Measurements from ENCODE around the gene MCTP2. TPM values are rescaled to one million over a fixed set of nuclear protein-coding genes. Genes with fewer than 3 reads are reported as not detected.

MCTP2 gene
- total and polyA plus RNA-seq, 9 of the 15 experiments (the other 6 are each of a cell fraction or from before 2014, with no cell fraction given): 0.07 TPM; not detected in 8

DNA sequence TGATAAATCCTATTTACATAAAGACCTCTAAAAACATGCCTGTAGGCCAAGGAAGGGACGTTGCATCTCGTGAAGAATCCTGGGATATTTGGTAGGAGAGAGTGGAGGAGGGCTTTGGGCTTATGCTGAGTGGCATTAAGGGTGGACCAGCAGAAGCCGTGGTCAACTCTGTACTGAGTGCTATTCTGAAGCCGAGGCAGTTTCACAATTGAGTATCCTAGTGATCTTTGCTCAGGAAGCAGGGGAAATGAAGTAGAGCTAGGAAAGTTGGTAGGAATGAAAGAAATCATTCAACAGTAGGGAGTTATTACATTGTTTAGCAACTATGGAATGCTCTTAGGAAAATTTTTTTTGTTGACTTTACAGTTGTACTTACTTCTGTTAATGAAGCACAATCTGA lies 24.2 kb downstream of the MCTP2 start:
- no peak for ATAC-seq
- in situ Hi-C loops (cut with MboI) (no loop called here), intact Hi-C loops (cut with micrococcal nuclease) (no loop called here)
- H3K9me3 ChIP-seq (replicated peaks; ENCODE audit: control insufficient read depth, insufficient read depth, low read depth, low read length): no peaks in the 10 kb centered on the region
- no peak overlapping the region for H2AFZ ChIP-seq (ENCODE audit: low read depth, low read length)
- ChIA-PET CTCF (ENCODE audit: low intra/inter-chr PET ratio) (no interaction called here), POLR2A (no interaction called here)
- H3K4me1 ChIP-seq (replicated peaks in 1 of 2; ENCODE audit: control insufficient read depth in 2 of 2, insufficient read depth in 2 of 2, low read length in 2 of 2): no peaks in the 10 kb centered on the region
- H3K9me1 ChIP-seq (ENCODE audit: control insufficient read depth, insufficient read depth, low read length): no peaks in the 10 kb centered on the region
- no peak for FAIRE-seq
- TF ChIP-seq HEY1 (CRISPR knock-in tag; IDR thresholded peaks at IDR 0.05; ENCODE audit: borderline replicate concordance) (no peak), CBX5 (IDR thresholded peaks at IDR 0.05; ENCODE audit: borderline replicate concordance, low read depth) (no peak), PHF20 (IDR thresholded peaks at IDR 0.05; ENCODE audit: partially characterized antibody) (no peak), ZNF263 (CRISPR knock-in tag; IDR thresholded peaks at IDR 0.05; ENCODE audit: borderline replicate concordance) (no peak), HDGF (IDR thresholded peaks at IDR 0.05) (no peak), ZNF780A (CRISPR knock-in tag; IDR thresholded peaks at IDR 0.05) (no peak), PTRF (tag; IDR thresholded peaks at IDR 0.05) (no peak), HDAC8 (tag; IDR thresholded peaks at IDR 0.05) (no peak), MCM2 (IDR thresholded peaks at IDR 0.05; ENCODE audit: low read depth) (no peak), GATAD2A (IDR thresholded peaks at IDR 0.05) (no peak), CBFA2T2 (conservative IDR thresholded peaks at IDR 0.05) (no peak), L3MBTL2 (IDR thresholded peaks at IDR 0.05) (no peak)
- WGBS (ENCODE audit: insufficient coverage, low coverage, missing lambda C conversion rate): 0% methylated on average over 4 of the region's 4 CpGs
- no peak overlapping the region for H3K9ac ChIP-seq (ENCODE audit: insufficient read depth in 1 of 2, low read depth in 2 of 2, low read length in 2 of 2)
- no peaks in the 10 kb centered on the region for H3K79me2 ChIP-seq (ENCODE audit: control insufficient read depth, insufficient read depth, low read length)
- BruUV-seq (replicated peaks): no TSS peak
- no peaks in the 10 kb centered on the region for H4K20me1 ChIP-seq (replicated peaks; ENCODE audit: control insufficient read depth, insufficient read depth, low read length)
- H3K4me3 ChIP-seq: no peak overlapping the region
- no peak overlapping the region for H3K4me2 ChIP-seq (ENCODE audit: insufficient read depth, low read length)
- no peak for DNase-seq (ENCODE audit: extremely low read depth in 1 of 4, low spot score in 3 of 4)
- H3K36me3 ChIP-seq (ENCODE audit: control insufficient read depth, insufficient read depth, low read length): no peaks in the 10 kb centered on the region
- no peaks in the 10 kb centered on the region for H3K27me3 ChIP-seq (ENCODE audit: control insufficient read depth in 2 of 2, insufficient read depth in 2 of 2, low read length in 2 of 2)
- no peak overlapping the region for H3K27ac ChIP-seq (ENCODE audit: extremely low read depth, low read depth, low read length)

Data from K562 (cell line).